ENCODE measurements around the gene SUPV3L1.
"Not testable (repeated sequence)": the region's sequence is repeated elsewhere in the genome, so short reads cannot be mapped to it uniquely, and the experiment has no call there.

The SUPV3L1 gene

GRCh38 chr10:69179743-69180524 is at the start of gene SUPV3L1:
Gene SUPV3L1, plus strand, starts transcription at chr10:69180234. Its CDS starts 58 bp downstream, at chr10:69180292.
- DNase-seq (ENCODE audit: low spot score): peak; percentile 94
- in situ Hi-C loops (cut with MboI; ENCODE audit: low sequenced_read_pairs, unreplicated experiment): no loop called here
- TF ChIP-seq, protein P1, sequence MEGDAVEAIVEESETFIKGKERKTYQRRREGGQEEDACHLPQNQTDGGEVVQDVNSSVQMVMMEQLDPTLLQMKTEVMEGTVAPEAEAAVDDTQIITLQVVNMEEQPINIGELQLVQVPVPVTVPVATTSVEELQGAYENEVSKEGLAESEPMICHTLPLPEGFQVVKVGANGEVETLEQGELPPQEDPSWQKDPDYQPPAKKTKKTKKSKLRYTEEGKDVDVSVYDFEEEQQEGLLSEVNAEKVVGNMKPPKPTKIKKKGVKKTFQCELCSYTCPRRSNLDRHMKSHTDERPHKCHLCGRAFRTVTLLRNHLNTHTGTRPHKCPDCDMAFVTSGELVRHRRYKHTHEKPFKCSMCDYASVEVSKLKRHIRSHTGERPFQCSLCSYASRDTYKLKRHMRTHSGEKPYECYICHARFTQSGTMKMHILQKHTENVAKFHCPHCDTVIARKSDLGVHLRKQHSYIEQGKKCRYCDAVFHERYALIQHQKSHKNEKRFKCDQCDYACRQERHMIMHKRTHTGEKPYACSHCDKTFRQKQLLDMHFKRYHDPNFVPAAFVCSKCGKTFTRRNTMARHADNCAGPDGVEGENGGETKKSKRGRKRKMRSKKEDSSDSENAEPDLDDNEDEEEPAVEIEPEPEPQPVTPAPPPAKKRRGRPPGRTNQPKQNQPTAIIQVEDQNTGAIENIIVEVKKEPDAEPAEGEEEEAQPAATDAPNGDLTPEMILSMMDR (IDR thresholded peaks at IDR 0.05; ENCODE audit: borderline replicate concordance, control extremely low read depth, extremely low read depth, insufficient read depth, missing control alignments): no peak

DNA sequence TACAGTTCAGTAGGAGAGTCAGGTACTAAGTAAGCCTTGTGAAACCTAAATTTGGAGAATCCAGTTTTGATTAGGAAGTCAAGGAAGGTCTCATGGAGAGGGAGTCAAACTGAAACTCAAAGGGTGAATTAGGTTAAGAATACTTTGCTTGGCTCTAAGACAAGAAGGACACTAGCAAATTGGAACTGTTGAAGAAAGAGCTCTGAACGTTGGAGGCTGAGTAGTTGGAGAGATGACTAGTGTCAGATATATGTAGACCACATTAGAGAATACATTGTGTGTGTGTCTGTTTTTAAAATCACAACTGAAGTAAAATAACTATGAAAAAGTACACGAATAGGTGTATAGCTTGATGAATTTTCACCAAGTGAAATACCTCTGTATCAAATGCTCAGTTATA is 49.8 kb upstream of the SUPV3L1 start:
- TF ChIP-seq, protein P1 (IDR thresholded peaks at IDR 0.05; ENCODE audit: borderline replicate concordance, control extremely low read depth, extremely low read depth, insufficient read depth, missing control alignments): no peak
- DNase-seq (ENCODE audit: low spot score): no peak
- in situ Hi-C loops (cut with MboI; ENCODE audit: low sequenced_read_pairs, unreplicated experiment): no loop called here

DNA sequence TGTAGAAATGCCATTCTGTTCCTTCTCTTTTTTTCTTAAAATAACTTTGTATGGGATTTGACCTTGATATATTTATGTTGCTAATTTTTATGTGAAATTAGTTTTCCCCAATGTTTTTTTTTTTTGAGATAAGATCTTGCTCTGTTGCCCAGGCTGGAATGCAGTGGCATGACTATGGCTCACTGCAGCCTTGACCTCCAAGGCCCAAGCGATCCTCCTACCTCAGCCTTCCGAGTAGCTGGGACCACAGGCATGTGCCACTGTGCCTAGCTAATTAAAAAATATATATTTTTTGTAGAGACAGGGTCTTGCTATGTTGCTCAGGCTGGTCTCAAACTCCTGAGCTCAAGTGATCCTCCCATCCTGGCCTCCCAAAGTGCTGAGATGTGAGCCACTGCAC is 40.1 kb upstream of the SUPV3L1 start:
- TF ChIP-seq, protein P1 (IDR thresholded peaks at IDR 0.05; ENCODE audit: borderline replicate concordance, control extremely low read depth, extremely low read depth, insufficient read depth, missing control alignments): no peak
- no peak for DNase-seq (ENCODE audit: low spot score)
- in situ Hi-C loops (cut with MboI; ENCODE audit: low sequenced_read_pairs, unreplicated experiment): no loop called here

DNA sequence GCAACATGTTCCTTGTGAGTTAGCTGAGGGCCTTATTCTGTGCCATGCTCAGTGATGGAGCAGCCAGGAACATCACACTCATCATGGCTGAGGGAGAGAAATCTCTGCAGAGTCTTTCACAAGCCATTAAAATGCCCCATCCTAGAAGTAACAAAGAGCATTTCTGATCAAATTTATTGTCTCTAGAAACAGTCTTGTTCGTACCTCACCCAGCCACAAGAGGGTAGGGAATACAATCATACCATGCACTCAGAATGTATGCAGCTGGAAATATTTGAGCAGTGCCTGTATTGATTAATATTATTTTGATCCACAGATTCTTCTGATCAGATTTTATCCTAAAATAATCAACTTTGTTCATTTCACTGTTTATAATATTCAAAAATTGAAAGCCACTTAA is 38.7 kb upstream of the SUPV3L1 start:
- no peak for DNase-seq (ENCODE audit: low spot score)
- TF ChIP-seq, protein P1 (IDR thresholded peaks at IDR 0.05; ENCODE audit: borderline replicate concordance, control extremely low read depth, extremely low read depth, insufficient read depth, missing control alignments): no peak
- in situ Hi-C loops (cut with MboI; ENCODE audit: low sequenced_read_pairs, unreplicated experiment): no loop called here

GRCh38 chr10:69142074-69142473 is 38.0 kb upstream of the SUPV3L1 start:
- DNase-seq (ENCODE audit: low spot score); in situ Hi-C loops (cut with MboI; ENCODE audit: low sequenced_read_pairs, unreplicated experiment): not testable (repeated sequence)

DNA sequence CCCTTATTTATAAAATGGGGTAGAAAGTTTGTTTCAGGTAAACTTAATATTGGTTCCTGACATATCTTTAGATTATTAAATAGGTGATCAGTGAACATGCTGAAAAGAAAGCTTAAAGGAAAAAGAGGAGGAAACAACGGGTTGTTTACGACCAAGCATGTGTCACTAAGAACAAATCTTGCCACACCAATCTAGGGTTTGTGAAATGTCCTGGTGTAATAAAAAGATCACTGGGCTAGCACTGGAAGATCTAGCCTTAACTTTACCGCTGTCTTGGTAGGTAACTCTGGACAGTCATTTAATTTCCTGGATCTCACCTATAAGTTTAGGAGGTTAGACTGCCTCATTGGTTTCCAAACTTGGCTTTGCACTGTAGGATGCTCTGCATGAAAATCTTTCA is 37.1 kb upstream of the SUPV3L1 start:
- TF ChIP-seq, protein P1 (IDR thresholded peaks at IDR 0.05; ENCODE audit: borderline replicate concordance, control extremely low read depth, extremely low read depth, insufficient read depth, missing control alignments): no peak
- in situ Hi-C loops (cut with MboI; ENCODE audit: low sequenced_read_pairs, unreplicated experiment): no loop called here
- DNase-seq (ENCODE audit: low spot score): no peak

DNA sequence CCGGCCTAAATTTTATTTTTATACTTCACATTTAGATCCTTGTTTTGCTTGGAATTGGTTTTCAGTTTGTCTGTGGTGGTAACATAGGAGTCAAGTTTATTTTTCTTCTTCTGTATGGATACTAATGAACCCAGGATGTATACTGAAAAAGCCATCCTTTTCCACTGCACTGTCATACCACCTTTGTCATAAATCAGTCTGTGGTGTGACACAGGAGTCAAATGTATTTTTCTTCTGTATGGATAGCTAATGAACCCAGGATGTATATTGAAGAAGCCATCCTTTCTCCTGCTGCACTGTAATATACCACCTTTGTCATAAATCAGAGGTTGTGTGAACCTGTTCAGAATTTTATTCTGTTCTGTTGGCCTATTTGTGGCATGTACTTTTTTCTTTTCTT is 34.7 kb upstream of the SUPV3L1 start:
- in situ Hi-C loops (cut with MboI; ENCODE audit: low sequenced_read_pairs, unreplicated experiment): no loop called here
- TF ChIP-seq, protein P1 (IDR thresholded peaks at IDR 0.05; ENCODE audit: borderline replicate concordance, control extremely low read depth, extremely low read depth, insufficient read depth, missing control alignments): no peak
- DNase-seq (ENCODE audit: low spot score): no peak

Measured in GM13976 (cell line).